Stimulated activated CD8-positive, alpha-beta memory T cell treated with anti-CD3 and anti-CD28 coated beads, Interleukin-4, amount 100 ng/mL, for 48 hours (primary cell): ENCODE measurements around the gene ZNF157.

Source experiments
- DNase-seq: peaks from one replicate; pipeline ENCODE4 v3.0.0-alpha.2; 2020

The ZNF157 gene

DNA sequence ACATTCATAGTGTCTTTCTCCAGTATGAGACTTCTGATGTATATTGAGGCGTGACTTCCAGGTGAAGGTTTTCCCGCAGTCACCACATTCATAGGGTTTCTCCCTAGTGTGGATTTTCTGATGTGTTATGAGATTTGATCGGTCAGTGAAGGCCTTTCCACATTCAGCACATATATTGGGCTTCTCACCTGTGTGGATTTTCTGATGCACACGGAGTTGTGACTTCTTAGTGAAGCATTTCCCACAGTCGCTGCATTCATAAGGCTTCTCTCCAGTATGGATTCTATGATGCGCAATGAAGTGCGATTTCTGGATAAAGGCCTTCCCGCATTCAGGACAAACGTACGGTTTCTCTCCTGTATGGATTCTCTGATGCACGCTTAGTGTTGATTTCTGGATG is 77.2 kb downstream of the ZNF157 start:
- DNase-seq: no peak

GRCh38 chrX:47448165-47448806 is 77.9 kb downstream of the ZNF157 start:
- DNase-seq: no peak

GRCh38 chrX:47452112-47452511 is 81.7 kb downstream of the ZNF157 start:
- no peak for DNase-seq

GRCh38 chrX:47456080-47456479 is 85.7 kb downstream of the ZNF157 start:
- DNase-seq: no peak

DNA sequence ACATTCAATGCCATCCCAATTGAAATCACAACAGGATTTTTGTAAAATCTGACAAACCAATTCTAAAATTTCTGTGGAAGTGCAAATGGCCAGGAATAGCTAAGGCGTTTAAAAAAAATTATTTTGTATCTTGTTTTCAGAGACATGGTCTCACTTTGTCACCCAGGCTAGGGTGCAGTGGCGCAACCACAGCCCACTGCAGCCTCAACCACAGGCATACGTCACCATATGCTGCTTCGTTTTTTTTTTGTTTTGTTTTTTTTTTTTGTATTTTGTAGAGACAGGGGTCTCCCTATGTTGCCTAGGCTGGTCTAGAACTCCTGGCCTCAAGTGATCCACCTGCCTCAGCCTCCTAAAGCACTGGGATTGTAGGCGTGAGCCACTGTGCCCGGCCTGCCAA is 88.2 kb downstream of the ZNF157 start:
- DNase-seq: peak; percentile 23

GRCh38 chrX:47460561-47460960 is 90.2 kb downstream of the ZNF157 start:
- DNase-seq: no peak
